Activated CD4-positive, alpha-beta T cell treated with anti-CD3 and anti-CD28 coated beads, Interleukin-2, amount 50 U/mL, for 4 hours (primary cell): ENCODE data around the gene ATP12A.
"Not testable (repeated sequence)": the region's sequence is repeated elsewhere in the genome, so short reads cannot be mapped to it uniquely, and the experiment has no call there.

Source experiments
- DNase-seq, 2 experiments: peaks; one replicate each; pipeline ENCODE4 v3.0.0-alpha.2; 2020

The ATP12A gene

GRCh38 chr13:24691381-24691780, 11.2 kb downstream of the ATP12A start:
- no peak for DNase-seq

GRCh38 chr13:24692561-24692960, 12.4 kb downstream of the ATP12A start:
- DNase-seq, result no peak

GRCh38 chr13:24693862-24694471, 13.8 kb downstream of the ATP12A start:
- DNase-seq, result no peak

GRCh38 chr13:24694907-24695306, 14.7 kb downstream of the ATP12A start:
- DNase-seq, result no peak

DNA sequence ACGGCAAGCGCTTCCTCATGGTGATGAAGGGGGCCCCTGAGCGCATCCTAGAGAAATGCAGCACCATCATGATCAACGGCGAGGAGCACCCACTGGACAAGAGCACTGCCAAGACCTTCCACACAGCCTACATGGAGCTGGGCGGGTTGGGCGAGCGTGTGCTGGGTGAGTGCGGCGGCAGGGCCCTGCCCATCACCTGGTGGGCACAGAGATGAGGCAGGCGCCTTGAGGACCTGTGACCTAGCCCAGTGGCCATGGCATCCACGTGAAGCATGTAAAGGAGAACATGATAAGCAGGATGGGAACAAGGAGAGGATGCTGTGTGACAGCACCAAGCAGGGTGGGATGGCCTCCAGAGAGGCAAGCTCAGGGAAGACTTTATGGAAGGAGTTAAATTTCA, 18.5 kb downstream of the ATP12A start:
- DNase-seq, result no peak

DNA sequence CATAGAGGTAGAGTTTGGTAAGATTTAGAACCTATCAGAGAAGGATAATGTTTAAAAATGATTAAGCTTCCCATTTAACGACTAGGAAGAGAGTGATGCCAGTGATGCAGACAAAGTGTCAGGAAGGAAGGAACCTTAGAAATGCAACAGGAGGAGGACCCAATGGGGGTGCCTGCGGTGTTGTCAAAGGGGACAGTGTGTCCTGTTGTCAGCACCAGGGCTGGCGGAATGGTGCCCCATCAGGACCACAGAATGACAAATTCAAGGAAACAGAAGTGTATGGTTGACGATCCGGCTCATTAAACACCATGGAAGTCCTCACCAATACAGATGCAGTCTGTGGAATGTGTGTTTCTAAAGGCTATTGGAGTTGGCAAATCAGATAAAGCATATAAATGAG, 19.3 kb downstream of the ATP12A start:
- no peak for DNase-seq

- DNase-seq, result no peak
These were observed 20.3 kb downstream of the ATP12A start for GRCh38 chr13:24700539-24700938.

GRCh38 chr13:24706886-24707585, 26.8 kb downstream of the ATP12A start:
- DNase-seq, result no peak

- peak; percentile 13 to 31 for DNase-seq
These were observed 29.1 kb downstream of the ATP12A start for GRCh38 chr13:24709186-24709913.

DNA sequence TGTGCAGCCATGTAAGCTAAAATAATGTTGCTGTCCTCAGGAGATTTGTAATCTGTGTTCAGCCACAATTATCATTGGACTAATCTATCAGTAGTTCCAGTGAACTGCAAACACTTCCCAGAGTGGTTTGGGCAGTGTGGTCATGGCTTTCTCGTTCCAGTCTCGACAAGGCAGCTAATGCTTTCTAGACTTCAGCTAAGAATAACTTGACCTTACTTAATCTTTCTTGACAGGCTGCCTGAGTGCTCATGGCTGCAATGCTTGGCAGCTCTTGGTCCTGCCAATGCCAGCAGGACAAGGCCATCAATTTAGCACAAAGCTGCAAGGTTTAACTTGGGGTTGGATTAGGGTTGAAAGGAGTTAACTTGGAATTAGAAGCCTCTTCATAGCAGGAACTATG, 32.8 kb downstream of the ATP12A start:
- no peak for DNase-seq

DNA sequence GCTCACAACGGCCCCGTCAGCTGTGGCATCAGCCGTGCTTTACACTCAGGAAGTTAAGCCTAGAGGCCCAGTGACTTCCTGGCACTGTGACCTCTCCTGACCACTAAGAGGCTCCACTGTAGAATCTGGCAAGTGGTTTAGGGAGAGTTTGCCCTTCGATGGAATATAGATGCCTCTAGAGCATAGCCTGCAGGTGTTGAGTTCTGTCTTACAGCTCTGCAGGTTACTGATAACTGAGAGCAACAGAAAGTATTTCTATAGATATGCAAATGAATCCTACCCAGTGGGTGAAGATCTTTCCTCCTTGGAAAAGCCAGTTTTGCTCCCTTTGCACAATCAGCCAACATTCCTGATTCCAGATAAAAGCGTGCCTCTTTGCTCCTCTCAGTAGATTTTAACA, 35.8 kb downstream of the ATP12A start:
- no peak for DNase-seq

- DNase-seq, result no peak
These were observed 36.2 kb downstream of the ATP12A start for GRCh38 chr13:24716446-24716845.

DNA sequence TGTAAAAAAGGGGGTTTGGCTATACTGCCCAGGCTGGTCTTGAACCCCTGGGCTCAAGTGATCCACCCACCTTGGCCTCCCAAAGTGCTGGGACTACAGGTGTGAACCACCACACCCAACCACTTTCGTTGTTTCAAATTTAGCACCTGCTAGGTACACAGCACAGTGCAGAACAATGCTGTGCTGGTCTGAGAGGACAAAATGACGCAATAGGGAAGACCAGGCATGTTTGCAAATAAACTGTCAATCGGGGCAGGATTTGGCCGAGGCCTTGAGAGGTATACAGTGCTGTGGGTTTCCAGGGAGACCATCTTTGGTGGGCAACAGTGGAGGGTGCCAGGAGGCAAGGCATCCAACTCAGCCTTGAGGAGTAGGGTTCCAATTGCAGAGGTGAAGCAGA, 37.0 kb downstream of the ATP12A start:
- DNase-seq, result no peak

DNA sequence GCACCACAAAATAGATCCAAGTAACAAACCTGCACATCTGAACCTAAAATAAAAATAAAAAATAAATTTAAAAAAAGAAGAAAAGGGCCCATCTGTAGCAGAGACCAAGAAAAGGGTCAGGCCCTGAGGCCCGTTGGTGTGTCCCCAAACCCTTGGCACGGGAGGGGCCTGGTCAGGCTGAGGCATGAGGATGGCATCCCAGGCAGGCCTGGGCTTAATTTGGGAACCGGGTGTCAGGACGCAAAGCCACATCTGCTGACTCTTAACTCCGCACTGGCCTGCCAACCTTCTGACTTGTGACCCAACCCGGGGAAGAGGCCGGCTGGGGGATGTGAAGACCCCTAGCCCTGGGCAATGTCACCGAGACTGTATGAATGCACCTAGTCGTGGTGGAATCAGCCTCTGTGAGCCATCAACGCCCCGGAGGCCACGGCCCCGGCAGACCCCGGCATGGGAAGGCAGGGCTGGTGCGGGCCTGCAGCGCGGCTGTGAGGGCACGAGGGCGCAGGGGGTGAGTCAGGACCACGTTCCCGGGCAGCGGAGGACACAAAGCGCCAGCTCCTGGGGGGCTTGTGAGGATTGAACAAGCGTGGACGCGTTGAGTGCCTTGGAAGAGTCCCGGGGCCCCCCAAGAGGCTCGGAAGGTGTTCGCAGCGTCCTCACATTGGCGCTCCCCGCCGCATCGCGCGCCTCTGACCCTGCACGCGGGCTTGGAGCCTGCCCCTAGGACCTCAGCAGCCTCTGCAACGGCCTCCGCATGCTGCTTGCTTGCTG, 38.2 kb downstream of the ATP12A start:
- DNase-seq, result no peak

GRCh38 chr13:24719139-24719538, 38.9 kb downstream of the ATP12A start:
- DNase-seq, result no peak

- DNase-seq, result no peak
These were observed 43.0 kb downstream of the ATP12A start for GRCh38 chr13:24723206-24723605.

DNA sequence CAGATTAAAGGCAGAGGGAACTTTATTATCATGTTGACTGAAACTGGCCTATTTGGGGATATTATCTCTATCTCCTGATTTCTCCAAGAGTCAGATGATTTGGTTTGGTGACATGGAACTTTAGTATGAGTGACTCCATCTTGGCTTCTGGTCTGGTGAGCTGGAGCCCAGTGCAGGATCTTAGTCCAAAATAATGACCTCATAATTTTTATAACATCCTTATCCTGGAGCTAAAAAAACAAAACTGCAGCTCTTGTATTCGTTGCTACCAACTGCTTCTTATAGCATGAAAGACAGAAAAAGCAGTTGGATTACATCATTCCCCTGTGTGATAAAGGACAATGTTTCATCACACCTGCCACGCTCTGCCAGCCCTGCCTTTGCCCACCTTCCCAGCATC, 44.5 kb downstream of the ATP12A start:
- DNase-seq, result no peak

GRCh38 chr13:24725379-24725778, 45.2 kb downstream of the ATP12A start:
- DNase-seq, result no peak

GRCh38 chr13:24727731-24728601, 47.8 kb downstream of the ATP12A start:
- DNase-seq, result peak; percentile 58 to 61

DNA sequence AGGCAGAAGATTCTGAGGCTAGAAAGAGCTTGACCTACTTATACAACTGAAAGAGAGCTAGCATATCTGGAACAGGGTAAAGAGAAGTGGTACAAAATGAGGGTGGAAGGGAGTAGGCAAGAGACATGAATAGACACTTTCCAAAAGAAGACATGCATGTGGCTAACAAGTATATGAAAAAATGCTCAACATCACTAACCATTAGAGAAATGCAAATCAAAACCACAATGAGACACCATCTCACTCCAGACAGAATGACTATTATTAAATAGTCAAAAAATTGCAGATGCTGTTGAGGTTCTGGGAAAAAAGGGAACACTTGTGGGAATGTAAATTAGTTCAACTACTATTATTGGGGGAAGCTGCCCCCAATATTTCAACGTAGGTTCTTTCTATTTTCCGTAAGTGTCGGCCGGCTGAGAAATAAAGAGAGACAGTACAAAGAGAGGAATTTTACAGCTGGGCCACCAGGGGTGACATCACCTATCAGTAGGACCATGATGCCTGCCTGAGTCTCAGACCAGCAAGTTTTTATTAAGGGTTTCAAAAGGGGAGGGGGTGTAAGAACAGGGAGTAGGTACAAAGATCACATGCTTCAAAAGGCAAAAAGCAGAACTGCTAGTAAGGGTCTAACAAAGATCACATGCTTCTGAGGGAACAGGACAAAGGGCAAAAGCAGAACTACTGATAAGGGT, 50.8 kb downstream of the ATP12A start:
- not testable (repeated sequence) for DNase-seq

DNA sequence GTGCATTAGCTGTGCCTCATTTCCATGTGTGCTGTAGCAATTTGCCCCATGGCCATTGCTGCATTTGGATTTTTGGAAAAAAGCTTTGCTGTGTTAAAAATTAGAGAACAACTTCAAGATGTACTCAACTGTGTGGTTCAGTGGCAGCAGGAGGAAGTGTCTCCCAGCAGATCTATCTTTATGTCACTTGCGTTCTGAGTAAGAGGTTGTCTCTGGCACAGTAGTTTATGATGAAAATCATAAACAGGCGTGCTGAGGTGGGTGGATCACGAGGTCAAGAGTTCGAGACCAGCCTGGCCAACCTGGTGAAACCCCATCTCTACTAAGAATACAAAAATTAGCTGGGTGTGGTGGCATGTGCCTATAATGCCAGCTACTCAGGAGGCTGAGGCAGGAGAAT, 54.7 kb downstream of the ATP12A start:
- no peak for DNase-seq

- no peak for DNase-seq
These were observed 56.8 kb downstream of the ATP12A start for GRCh38 chr13:24737042-24737441.
